ENCODE measurements around the gene LYPD5.
A peak's percentile ranks its signal among the peaks of the same experiment; 100 is the strongest.
"Not testable (repeated sequence)": the region's sequence is repeated elsewhere in the genome, so short reads cannot be mapped to it uniquely, and the experiment has no call there.

LYPD5 gene

DNA sequence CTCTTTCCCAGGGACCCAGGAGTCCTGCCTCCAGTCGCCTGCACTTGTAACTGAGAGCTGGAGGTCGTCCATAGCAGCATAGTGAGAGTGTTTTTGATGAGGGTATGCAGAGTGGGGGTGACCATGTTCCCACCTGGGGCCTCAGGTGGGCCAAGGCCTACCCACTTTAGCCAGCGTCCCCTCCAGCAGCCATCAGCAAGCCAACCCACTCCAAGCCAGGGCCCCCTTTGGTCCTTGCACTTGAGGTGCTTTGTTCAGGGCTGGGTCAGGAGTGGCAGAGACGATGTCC is 35.5 kb downstream of the LYPD5 start:
- no peak for TF ChIP-seq CTCF (IDR thresholded peaks at IDR 0.05; ENCODE audit: extremely low read depth, insufficient read depth, missing control alignments)
- DNase-seq (ENCODE audit: low spot score), result no peak
- in situ Hi-C loops (cut with MboI; ENCODE audit: low pct_unique_long_range_greater_than_20kb, low sequenced_read_pairs, unreplicated experiment), result no loop called here

- in situ Hi-C loops (cut with MboI; ENCODE audit: low pct_unique_long_range_greater_than_20kb, low sequenced_read_pairs, unreplicated experiment), result no loop called here
- peak; percentile 74 for DNase-seq (ENCODE audit: low spot score)
- TF ChIP-seq CTCF (IDR thresholded peaks at IDR 0.05; ENCODE audit: extremely low read depth, insufficient read depth, missing control alignments), result no peak
Observed at GRCh38 chr19:43765109-43765876, 37.0 kb downstream of the LYPD5 start.

GRCh38 chr19:43764684-43765083 is 37.6 kb downstream of the LYPD5 start:
- DNase-seq (ENCODE audit: low spot score); in situ Hi-C loops (cut with MboI; ENCODE audit: low pct_unique_long_range_greater_than_20kb, low sequenced_read_pairs, unreplicated experiment): not testable (repeated sequence)

GRCh38 chr19:43763473-43763939 is 38.7 kb downstream of the LYPD5 start:
- TF ChIP-seq CTCF (IDR thresholded peaks at IDR 0.05; ENCODE audit: extremely low read depth, insufficient read depth, missing control alignments), result no peak
- no peak for DNase-seq (ENCODE audit: low spot score)

DNA sequence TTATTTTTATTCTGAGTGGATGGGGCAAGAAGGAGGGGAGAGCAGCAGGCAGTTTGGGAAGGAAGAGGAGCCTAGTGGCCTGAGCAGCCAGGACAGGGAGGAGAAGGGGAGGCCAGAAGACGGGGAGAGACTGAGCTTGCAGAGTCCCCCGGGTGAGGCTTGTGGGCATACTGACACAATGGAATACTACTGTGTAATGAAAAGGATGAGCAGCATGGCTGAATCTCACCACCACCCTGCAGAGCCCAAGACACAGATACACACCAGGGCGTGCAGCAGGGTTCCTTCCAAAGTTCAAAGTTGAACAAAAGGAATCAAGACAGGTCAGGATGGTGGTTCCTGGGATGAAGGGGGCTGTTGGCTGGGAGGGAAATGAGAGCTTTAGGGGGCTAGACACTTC is 39.4 kb downstream of the LYPD5 start:
- no peak for TF ChIP-seq CTCF (IDR thresholded peaks at IDR 0.05; ENCODE audit: extremely low read depth, insufficient read depth, missing control alignments)
- in situ Hi-C loops (cut with MboI; ENCODE audit: low pct_unique_long_range_greater_than_20kb, low sequenced_read_pairs, unreplicated experiment), result no loop called here
- DNase-seq (ENCODE audit: low spot score), result no peak

More at GRCh38 chr19:43763473-43763939, 38.7 kb downstream of the LYPD5 start:
- in situ Hi-C loops (cut with MboI; ENCODE audit: low pct_unique_long_range_greater_than_20kb, low sequenced_read_pairs, unreplicated experiment), result no loop called here

- no peak for DNase-seq (ENCODE audit: low spot score)
- in situ Hi-C loops (cut with MboI; ENCODE audit: low pct_unique_long_range_greater_than_20kb, low sequenced_read_pairs, unreplicated experiment), result no loop called here
Observed at GRCh38 chr19:43760941-43761340, 41.3 kb downstream of the LYPD5 start.

More at GRCh38 chr19:43760941-43761340, 41.3 kb downstream of the LYPD5 start:
- no peak for TF ChIP-seq CTCF (IDR thresholded peaks at IDR 0.05; ENCODE audit: extremely low read depth, insufficient read depth, missing control alignments)

Measured in GM13977 (cell line).